Measurements from ENCODE around the gene FBXW11. TPM values are rescaled to one million over a fixed set of nuclear protein-coding genes. Genes with fewer than 3 reads are reported as not detected.
A peak's percentile ranks its signal among the peaks of the same experiment; 100 is the strongest.
"Not testable (repeated sequence)": the region's sequence is repeated elsewhere in the genome, so short reads cannot be mapped to it uniquely, and the experiment has no call there.

Gene FBXW11
- total RNA-seq, 2 donors from 2014 or later: 76.3 to 81.7 TPM

- no peak overlapping the region for H3K27ac ChIP-seq
- no peaks in the 10 kb centered on the region for H3K36me3 ChIP-seq
- peaks cover 0 to 10% of the 10 kb centered on the region in 2 donors for H3K4me1 ChIP-seq
- DNase-seq (ENCODE audit: low spot score): no peak
- H3K9me3 ChIP-seq: no peaks in the 10 kb centered on the region
- no peaks in the 10 kb centered on the region for H3K27me3 ChIP-seq
- no peak overlapping the region for H3K4me3 ChIP-seq
- TF ChIP-seq CTCF (IDR thresholded peaks at IDR 0.05): no peak
Observed at GRCh38 chr5:171895081-171895480, 111.4 kb downstream of the FBXW11 start.

DNA sequence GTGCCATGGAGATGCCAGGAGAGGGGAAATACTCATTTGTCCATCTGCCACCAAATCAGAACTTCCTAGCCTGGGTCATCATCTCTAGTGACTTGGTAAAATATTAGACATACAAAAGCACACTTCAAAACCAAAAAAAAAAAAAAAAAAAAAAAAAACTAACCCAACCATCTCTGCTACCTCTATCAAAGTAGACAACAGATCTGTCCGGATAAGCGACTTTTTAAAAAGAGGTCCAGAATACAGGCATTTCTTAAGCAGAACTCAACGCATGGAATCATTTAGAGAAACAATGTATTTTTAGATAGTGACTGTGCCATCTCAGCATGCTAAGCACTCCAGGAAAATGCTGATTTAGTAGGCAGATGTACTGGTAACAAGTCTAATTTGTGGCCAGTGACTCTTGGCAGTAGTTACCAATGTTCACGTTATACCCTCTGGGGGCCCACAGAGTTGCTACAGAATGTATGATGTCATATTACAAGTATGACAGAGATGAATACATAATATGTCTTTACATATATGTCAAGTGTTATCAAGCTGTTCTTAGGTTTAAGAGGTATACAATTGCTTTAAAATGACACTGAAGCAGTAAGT lies 113.0 kb downstream of the FBXW11 start:
- peaks cover 0 to 14% of the 10 kb centered on the region in 2 donors for H3K4me1 ChIP-seq
- no peaks in the 10 kb centered on the region for H3K27me3 ChIP-seq
- H3K27ac ChIP-seq: no peak overlapping the region
- H3K4me3 ChIP-seq: no peak overlapping the region
- TF ChIP-seq CTCF (IDR thresholded peaks at IDR 0.05): no peak
- no peak for DNase-seq (ENCODE audit: low spot score)
- no peaks in the 10 kb centered on the region for H3K36me3 ChIP-seq
- no peaks in the 10 kb centered on the region for H3K9me3 ChIP-seq

DNA sequence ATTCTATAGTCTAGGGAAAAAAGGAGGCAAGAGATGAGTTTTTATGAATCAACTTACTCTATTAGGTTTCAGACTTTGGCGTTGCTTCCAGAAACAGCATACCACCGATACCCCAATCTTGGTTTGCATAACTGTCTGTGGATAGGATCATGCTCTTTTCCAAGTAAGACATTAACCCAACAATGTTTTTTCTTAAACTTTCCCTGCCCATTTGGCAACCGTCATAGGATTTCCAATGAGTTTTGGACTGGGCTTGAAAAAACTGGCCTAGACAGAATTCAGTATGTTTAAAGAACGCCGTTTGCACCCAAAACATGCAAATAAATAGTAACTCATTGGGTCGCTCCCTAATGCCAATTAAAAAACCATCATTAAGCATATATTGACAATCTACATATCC lies 114.8 kb downstream of the FBXW11 start:
- Histone ChIP-seq H3K36me3 (no peaks in the 10 kb centered on the region), H3K27me3 (no peaks in the 10 kb centered on the region), H3K4me3 (no peak overlapping the region), H3K9me3 (no peaks in the 10 kb centered on the region), H3K4me1 (peaks cover 0 to 17% of the 10 kb centered on the region in 2 donors), H3K27ac (no peak overlapping the region)
- DNase-seq (ENCODE audit: low spot score): no peak
- no peak for TF ChIP-seq CTCF (IDR thresholded peaks at IDR 0.05)

DNA sequence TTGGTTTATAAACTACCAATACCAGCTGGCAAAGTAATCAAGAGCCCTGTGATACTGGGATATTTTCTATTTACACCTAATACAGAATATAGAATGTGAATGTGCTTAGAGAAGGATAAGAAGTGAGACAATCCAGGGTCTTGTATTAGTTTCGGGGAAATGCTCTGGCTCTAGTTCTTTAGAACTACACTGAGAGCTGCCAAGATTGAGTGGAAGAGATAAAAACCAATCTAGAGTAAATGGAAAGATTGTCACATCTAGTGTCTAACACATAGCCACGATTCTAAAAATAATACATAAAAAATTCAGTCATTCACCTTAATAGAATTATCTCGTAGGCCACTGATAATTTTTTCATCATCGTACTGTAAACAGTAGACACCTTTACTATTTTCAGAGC lies 115.3 kb downstream of the FBXW11 start:
- H3K27ac ChIP-seq: no peak overlapping the region
- no peak for TF ChIP-seq CTCF (IDR thresholded peaks at IDR 0.05)
- H3K4me1 ChIP-seq: peaks cover 0 to 17% of the 10 kb centered on the region in 2 donors
- no peak for DNase-seq (ENCODE audit: low spot score)
- no peak overlapping the region for H3K4me3 ChIP-seq
- H3K27me3 ChIP-seq: no peaks in the 10 kb centered on the region
- H3K9me3 ChIP-seq: no peaks in the 10 kb centered on the region
- no peaks in the 10 kb centered on the region for H3K36me3 ChIP-seq

GRCh38 chr5:171888051-171888481 lies 118.4 kb downstream of the FBXW11 start:
- DNase-seq (ENCODE audit: low spot score): no peak
- peaks cover 13% of the 10 kb centered on the region for H3K36me3 ChIP-seq
- peaks cover 0 to 17% of the 10 kb centered on the region in 2 donors for H3K4me1 ChIP-seq
- no peak overlapping the region for H3K4me3 ChIP-seq
- H3K27me3 ChIP-seq: no peaks in the 10 kb centered on the region
- H3K9me3 ChIP-seq: no peaks in the 10 kb centered on the region
- peak overlapping the region; percentile 6 to 41 for H3K27ac ChIP-seq
- TF ChIP-seq CTCF (IDR thresholded peaks at IDR 0.05): no peak

GRCh38 chr5:171886037-171886436 lies 120.4 kb downstream of the FBXW11 start:
- H3K27me3 ChIP-seq; H3K27ac ChIP-seq; H3K4me1 ChIP-seq; DNase-seq (ENCODE audit: low spot score); H3K4me3 ChIP-seq; H3K9me3 ChIP-seq: not testable (repeated sequence)
- peaks cover 13% of the 10 kb centered on the region for H3K36me3 ChIP-seq

All from right atrium auricular region (tissue), 2 donors.